Measurements from ENCODE around the gene PRMT3. TPM values are rescaled to one million over a fixed set of nuclear protein-coding genes. Genes with fewer than 3 reads are reported as not detected.

PRMT3 gene
- total RNA-seq, 1 experiment from 2014 or later: 31.4 TPM

- TF ChIP-seq CDX4 (CRISPR knock-in tag; IDR thresholded peaks at IDR 0.05; ENCODE audit: borderline replicate concordance) (no peak), GRHL2 (CRISPR knock-in tag; IDR thresholded peaks at IDR 0.05; ENCODE audit: insufficient replicate concordance, severe bottlenecking) (no peak), USF1 (CRISPR knock-in tag; IDR thresholded peaks at IDR 0.05) (no peak)
These were observed 72.3 kb downstream of the PRMT3 start (continued) for GRCh38 chr11:20459865-20460264.

- no peak overlapping the region for H3K27ac Mint-ChIP-seq
- POLR2A ChIA-PET: no interaction called here
- TF ChIP-seq ZNF532 (CRISPR knock-in tag; IDR thresholded peaks at IDR 0.05; ENCODE audit: borderline replicate concordance) (no peak), RELA (CRISPR knock-in tag; IDR thresholded peaks at IDR 0.05; ENCODE audit: borderline replicate concordance) (no peak), ZNF219 (CRISPR knock-in tag; IDR thresholded peaks at IDR 0.05; ENCODE audit: borderline replicate concordance) (no peak), FOXP1 (CRISPR knock-in tag; IDR thresholded peaks at IDR 0.05; ENCODE audit: borderline replicate concordance) (no peak), FOXJ3 (CRISPR knock-in tag; IDR thresholded peaks at IDR 0.05; ENCODE audit: borderline replicate concordance) (no peak), JAZF1 (CRISPR knock-in tag; IDR thresholded peaks at IDR 0.05) (no peak), HMGXB4 (CRISPR knock-in tag; IDR thresholded peaks at IDR 0.05) (no peak), MXD4 (CRISPR knock-in tag; IDR thresholded peaks at IDR 0.05; ENCODE audit: borderline replicate concordance) (no peak), SMAD3 (CRISPR knock-in tag; IDR thresholded peaks at IDR 0.05; ENCODE audit: borderline replicate concordance) (no peak), ATF6 (CRISPR knock-in tag; IDR thresholded peaks at IDR 0.05) (no peak), NR1H2 (CRISPR knock-in tag; IDR thresholded peaks at IDR 0.05) (no peak)
- CTCF ChIA-PET: no interaction called here
- H3K4me3 Mint-ChIP-seq: no peak overlapping the region
- no peak for DNase-seq (ENCODE audit: low spot score)
- peaks cover 4% of the 10 kb centered on the region; the same call in 1 of the 2 replicates for H3K36me3 Mint-ChIP-seq
- H3K4me1 Mint-ChIP-seq: peaks cover 10% of the 10 kb centered on the region
- no peak for ATAC-seq
- no peaks in the 10 kb centered on the region for H3K9me3 Mint-ChIP-seq
- no peaks in the 10 kb centered on the region for H3K27me3 Mint-ChIP-seq (ENCODE audit: low read depth)
These were observed 77.0 kb downstream of the PRMT3 start for GRCh38 chr11:20464518-20464917.

Data from WTC11 (cell line).